Cardiac muscle cell (in vitro differentiated cells and primary cell): ENCODE data around the gene PHF13. TPM values are rescaled to one million over a fixed set of nuclear protein-coding genes. Genes with fewer than 3 reads are reported as not detected.

Experiments used
- DNase-seq, 2 donors: peaks; one replicate each; pipeline versions ENCODE4 v3.0.0 to v3.0.0-alpha.2; 2010 to 2017; ENCODE audit warnings: low read depth in 1 of 2, low spot score in 1 of 2
- H3K27ac ChIP-seq: fragments of 200-600 bp; sonication (generic); 2 replicates; pipeline ENCODE4 v1.5.1; 2016
- H3K27me3 ChIP-seq: fragments of 200-600 bp; sonication (generic); 2 replicates; pipeline ENCODE4 v1.6.0; 2016; ENCODE audit warnings: control low read depth
- H3K36me3 ChIP-seq: fragments of 200-600 bp; sonication (generic); 2 replicates; pipeline ENCODE4 v1.5.1; 2016; ENCODE audit warnings: control low read depth
- H3K4me1 ChIP-seq: fragments of 200-600 bp; sonication (generic); 2 replicates; pipeline ENCODE4 v1.8.1; 2017; ENCODE audit warnings: low read depth, mild to moderate bottlenecking, mixed run types
- H3K4me3 ChIP-seq: fragments of 200-600 bp; sonication (generic); 2 replicates; pipeline ENCODE4 v1.5.1; 2016; ENCODE audit warnings: mild to moderate bottlenecking
- H3K9me3 ChIP-seq: fragments of 200-600 bp; sonication (generic); 2 replicates; pipeline ENCODE4 v1.5.1; 2017; ENCODE audit warnings: low read depth, mild to moderate bottlenecking, control low read depth
- polyA plus RNA-seq: library from polyadenylated mRNA; unstranded; fragments of >200 nt; fragmentation: Nextera tagmentation; extraction: Ambion mirVana; gene quantifications from 2 replicates; pipeline ENCODE4 v1.2.1, GENCODE V29; 2016
- total RNA-seq: library from RNA; depleted of rRNA; stranded (reverse); fragments of >200 nt; gene quantifications from 2 replicates; pipeline ENCODE4 v1.2.3, GENCODE V29; 2016
- TF ChIP-seq, protein P1 (sequence below): IDR thresholded peaks from 2 replicates; pipeline ENCODE4 v1.5.1; 2012; ENCODE audit warnings: low read depth, mild to moderate bottlenecking, low read length

Gene PHF13
- total and polyA plus RNA-seq, 2 experiments from 2014 or later: 16.8 to 31.6 TPM

- DNase-seq: no peak
Measured at GRCh38 chr1:6588893-6589520, 24.5 kb upstream of the PHF13 start.

GRCh38 chr1:6590046-6590445 lies 23.5 kb upstream of the PHF13 start:
- TF ChIP-seq, protein P1, sequence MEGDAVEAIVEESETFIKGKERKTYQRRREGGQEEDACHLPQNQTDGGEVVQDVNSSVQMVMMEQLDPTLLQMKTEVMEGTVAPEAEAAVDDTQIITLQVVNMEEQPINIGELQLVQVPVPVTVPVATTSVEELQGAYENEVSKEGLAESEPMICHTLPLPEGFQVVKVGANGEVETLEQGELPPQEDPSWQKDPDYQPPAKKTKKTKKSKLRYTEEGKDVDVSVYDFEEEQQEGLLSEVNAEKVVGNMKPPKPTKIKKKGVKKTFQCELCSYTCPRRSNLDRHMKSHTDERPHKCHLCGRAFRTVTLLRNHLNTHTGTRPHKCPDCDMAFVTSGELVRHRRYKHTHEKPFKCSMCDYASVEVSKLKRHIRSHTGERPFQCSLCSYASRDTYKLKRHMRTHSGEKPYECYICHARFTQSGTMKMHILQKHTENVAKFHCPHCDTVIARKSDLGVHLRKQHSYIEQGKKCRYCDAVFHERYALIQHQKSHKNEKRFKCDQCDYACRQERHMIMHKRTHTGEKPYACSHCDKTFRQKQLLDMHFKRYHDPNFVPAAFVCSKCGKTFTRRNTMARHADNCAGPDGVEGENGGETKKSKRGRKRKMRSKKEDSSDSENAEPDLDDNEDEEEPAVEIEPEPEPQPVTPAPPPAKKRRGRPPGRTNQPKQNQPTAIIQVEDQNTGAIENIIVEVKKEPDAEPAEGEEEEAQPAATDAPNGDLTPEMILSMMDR: no peak
- H3K36me3 ChIP-seq: peaks cover 61% of the 10 kb centered on the region

More at GRCh38 chr1:6588893-6589520, 24.5 kb upstream of the PHF13 start:
- H3K9me3 ChIP-seq: no peaks in the 10 kb centered on the region
- H3K27ac ChIP-seq: peak overlapping the region; percentile 38
- H3K4me1 ChIP-seq: no peaks in the 10 kb centered on the region
- TF ChIP-seq, protein P1: no peak
- H3K27me3 ChIP-seq: no peaks in the 10 kb centered on the region
- no peak overlapping the region for H3K4me3 ChIP-seq
- peaks cover 52% of the 10 kb centered on the region for H3K36me3 ChIP-seq

DNA sequence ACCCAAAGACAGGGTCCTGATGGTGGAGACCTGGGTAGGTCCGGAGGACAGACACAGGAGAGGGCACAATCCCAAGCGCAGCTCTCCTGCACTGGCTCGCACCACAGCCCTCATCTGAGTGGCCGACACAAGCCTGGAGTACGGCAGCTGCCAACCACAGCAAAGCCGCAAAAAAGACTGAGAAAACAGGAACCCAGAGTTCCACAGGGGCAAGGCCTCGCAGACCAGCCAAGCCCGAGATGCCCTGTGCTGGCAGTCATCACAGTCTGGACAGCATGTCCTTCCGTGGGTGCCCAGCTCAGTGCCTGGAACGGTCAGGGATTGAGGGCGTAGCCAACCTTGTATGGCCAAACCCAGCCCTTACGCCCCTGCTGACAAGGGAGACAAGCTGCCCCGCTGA lies 22.3 kb upstream of the PHF13 start:
- no peak for DNase-seq
- no peak overlapping the region for H3K27ac ChIP-seq
- H3K4me3 ChIP-seq: no peak overlapping the region
- H3K36me3 ChIP-seq: peaks cover 73% of the 10 kb centered on the region
- H3K4me1 ChIP-seq: peaks cover 3% of the 10 kb centered on the region
- TF ChIP-seq, protein P1: no peak
- H3K9me3 ChIP-seq: no peaks in the 10 kb centered on the region
- no peaks in the 10 kb centered on the region for H3K27me3 ChIP-seq

More at GRCh38 chr1:6590046-6590445, 23.5 kb upstream of the PHF13 start:
- Histone ChIP-seq H3K27me3 (no peaks in the 10 kb centered on the region), H3K4me1 (no peaks in the 10 kb centered on the region), H3K4me3 (no peak overlapping the region), H3K9me3 (no peaks in the 10 kb centered on the region), H3K27ac (no peak overlapping the region)
- no peak for DNase-seq

DNA sequence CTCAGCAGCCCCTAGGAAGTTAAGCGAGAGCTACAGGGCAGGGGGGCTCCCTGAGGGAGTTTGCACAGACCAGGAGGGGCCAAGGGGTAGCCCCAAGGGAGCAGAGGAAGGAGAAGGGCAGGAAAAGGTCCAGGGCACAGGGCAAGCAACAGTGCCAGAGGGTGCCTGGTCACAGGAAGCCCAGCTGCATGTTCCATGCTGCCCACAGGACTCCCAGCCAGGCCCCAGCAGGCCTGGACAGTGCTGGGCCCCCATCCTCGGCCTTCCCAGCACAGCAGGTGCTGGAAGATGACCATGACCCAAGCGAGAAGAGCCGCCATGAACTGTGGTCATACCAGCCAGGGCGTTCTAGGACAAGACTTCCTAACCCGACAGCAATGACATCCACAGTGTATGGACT lies 21.9 kb upstream of the PHF13 start:
- Histone ChIP-seq H3K4me1 (peaks cover 8% of the 10 kb centered on the region), H3K4me3 (no peak overlapping the region), H3K27ac (no peak overlapping the region), H3K9me3 (no peaks in the 10 kb centered on the region), H3K36me3 (peaks cover 75% of the 10 kb centered on the region), H3K27me3 (no peaks in the 10 kb centered on the region)
- DNase-seq: no peak
- TF ChIP-seq, protein P1: no peak

DNA sequence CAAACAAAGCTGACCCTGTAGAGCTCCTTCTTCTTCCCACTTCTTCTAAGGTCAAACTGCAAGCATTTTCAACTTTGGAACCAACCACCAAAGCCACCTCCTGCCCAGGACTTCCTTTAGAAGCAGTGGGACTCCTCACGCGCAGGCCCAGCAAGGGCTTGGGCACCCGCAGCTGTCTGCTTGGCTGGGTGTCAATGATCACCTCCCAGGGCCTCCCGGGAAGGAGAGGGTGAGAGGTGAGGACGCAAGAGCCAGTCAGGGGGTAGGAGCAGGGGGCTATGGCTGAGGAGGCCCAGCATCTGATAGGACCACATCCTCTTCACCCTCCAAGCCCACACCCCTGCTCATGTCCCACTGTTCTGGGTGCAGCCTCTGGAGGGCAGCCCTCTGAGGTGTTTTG lies 21.1 kb upstream of the PHF13 start:
- no peak for DNase-seq
- peaks cover 74% of the 10 kb centered on the region for H3K36me3 ChIP-seq
- H3K27ac ChIP-seq: no peak overlapping the region
- peaks cover 11% of the 10 kb centered on the region for H3K4me1 ChIP-seq
- no peaks in the 10 kb centered on the region for H3K27me3 ChIP-seq
- no peaks in the 10 kb centered on the region for H3K9me3 ChIP-seq
- TF ChIP-seq, protein P1: no peak
- no peak overlapping the region for H3K4me3 ChIP-seq
